ENCODE data around the gene SLC2A10. TPM values are rescaled to one million over a fixed set of nuclear protein-coding genes. Genes with fewer than 3 reads are reported as not detected.

SLC2A10 gene
- total RNA-seq, 4 donors from 2014 or later: 3.1 to 6.7 (median 5.4) TPM

Other genes with a start within 250 kb of the SLC2A10 start
- 1 to 10 TPM in 2 of 4 donors, under 1 TPM in 2; 0.27 to 1.1 (median 0.90) TPM for gene ZNF334, start 196.1 kb upstream of the SLC2A10 start, total RNA-seq
- gene OCSTAMP, start 159.0 kb upstream of the SLC2A10 start, total RNA-seq: not detected
- gene SLC13A3, start 58.2 kb upstream of the SLC2A10 start, total RNA-seq: 1 to 10 TPM in 2 of 4 donors, under 1 TPM in 2; 0.34 to 1.5 (median 1.0) TPM
- 10 to 100 TPM; 14.3 to 20.2 (median 17.1) TPM for gene TP53RK, start 20.2 kb upstream of the SLC2A10 start, total RNA-seq
- gene EYA2, start 185.2 kb downstream of the SLC2A10 start, total RNA-seq: 10 to 100 TPM in 3 of 4 donors, 1 to 10 TPM in 1; 9.7 to 22.1 (median 14.3) TPM

All from esophagus squamous epithelium (tissue), 4 donors.